Measurements from ENCODE around the gene MCCD1.

DNA sequence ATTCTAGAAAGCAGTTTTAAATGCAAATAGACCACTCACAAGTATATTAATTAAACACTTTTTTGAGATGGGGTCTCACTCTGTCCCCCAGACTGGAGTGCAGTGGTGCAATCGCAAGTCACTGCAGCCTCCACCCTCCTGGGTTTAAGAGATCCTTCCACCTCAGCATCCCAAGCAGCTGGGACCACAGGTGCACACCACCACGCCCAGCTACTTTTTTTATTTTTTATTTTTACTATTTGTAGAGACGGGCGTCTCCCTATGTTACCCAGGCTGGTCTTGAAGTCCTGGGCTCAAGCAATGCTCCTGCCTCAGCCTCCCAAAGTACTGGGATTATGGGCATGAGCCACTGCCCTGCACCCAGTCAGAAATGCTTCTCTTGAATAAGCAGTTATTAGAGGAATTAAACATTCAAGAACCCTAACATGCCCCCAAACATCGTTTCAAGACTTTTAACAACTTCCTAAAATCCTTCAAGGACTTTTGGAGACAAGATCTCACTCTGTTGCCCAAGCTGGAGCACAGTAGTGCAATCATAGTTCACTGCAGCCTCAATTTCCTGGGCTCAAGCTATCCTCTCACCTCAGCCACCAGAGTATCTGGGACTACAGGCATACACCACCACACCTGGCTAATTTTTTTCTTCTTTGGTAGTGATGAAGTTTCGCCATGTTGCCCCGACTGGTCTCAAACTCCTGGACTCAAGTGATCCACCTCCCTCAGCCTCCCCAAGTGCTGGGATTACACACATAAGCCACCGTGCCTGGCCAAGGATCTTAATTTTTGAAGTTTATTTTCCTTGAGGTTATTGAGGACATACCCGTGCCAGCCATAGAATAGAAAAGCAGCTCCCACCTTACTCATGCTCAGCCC is 3.2 kb downstream of the MCCD1 start:
- TF ChIP-seq, protein P1, sequence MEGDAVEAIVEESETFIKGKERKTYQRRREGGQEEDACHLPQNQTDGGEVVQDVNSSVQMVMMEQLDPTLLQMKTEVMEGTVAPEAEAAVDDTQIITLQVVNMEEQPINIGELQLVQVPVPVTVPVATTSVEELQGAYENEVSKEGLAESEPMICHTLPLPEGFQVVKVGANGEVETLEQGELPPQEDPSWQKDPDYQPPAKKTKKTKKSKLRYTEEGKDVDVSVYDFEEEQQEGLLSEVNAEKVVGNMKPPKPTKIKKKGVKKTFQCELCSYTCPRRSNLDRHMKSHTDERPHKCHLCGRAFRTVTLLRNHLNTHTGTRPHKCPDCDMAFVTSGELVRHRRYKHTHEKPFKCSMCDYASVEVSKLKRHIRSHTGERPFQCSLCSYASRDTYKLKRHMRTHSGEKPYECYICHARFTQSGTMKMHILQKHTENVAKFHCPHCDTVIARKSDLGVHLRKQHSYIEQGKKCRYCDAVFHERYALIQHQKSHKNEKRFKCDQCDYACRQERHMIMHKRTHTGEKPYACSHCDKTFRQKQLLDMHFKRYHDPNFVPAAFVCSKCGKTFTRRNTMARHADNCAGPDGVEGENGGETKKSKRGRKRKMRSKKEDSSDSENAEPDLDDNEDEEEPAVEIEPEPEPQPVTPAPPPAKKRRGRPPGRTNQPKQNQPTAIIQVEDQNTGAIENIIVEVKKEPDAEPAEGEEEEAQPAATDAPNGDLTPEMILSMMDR (IDR thresholded peaks at IDR 0.05) = no peak
- TF ChIP-seq POLR2A (IDR thresholded peaks at IDR 0.05) = no peak
- TF ChIP-seq POLR2AphosphoS5 (IDR thresholded peaks at IDR 0.05) = no peak
- TF ChIP-seq EP300 (IDR thresholded peaks at IDR 0.05) = no peak
